CD4-positive, alpha-beta T cell (primary cell): Measurements from ENCODE around the gene KRTAP10-5. TPM values are rescaled to one million over a fixed set of nuclear protein-coding genes. Genes with fewer than 3 reads are reported as not detected.

Experiments used
- ATAC-seq: fragments of 200-7000 bp; cut with Tn5 transposase; one replicate; pipeline ENCODE4 v1.10.0; 2022; ENCODE audit warnings: mild to moderate bottlenecking; ENCODE audit not compliant: poor library complexity
- CTCF ChIA-PET: fragments of 350-600 bp; sonication (Branson Sonifier 250); formaldehyde crosslinking; loops from one replicate; lab custom pipeline; 2021; ENCODE audit warnings: antibody characterized with exemption, inconsistent platforms; lab: Charles Lee
- POLR2A ChIA-PET: fragments of 350-600 bp; sonication (Branson Sonifier 250); formaldehyde crosslinking; loops from one replicate; lab custom pipeline; 2021; ENCODE audit warnings: antibody characterized with exemption, inconsistent platforms; lab: Charles Lee
- DNase-seq, 14 experiments: peaks; one replicate each; pipeline ENCODE4 v3.0.0-alpha.2; 2013 to 2020; ENCODE audit warnings: mixed read lengths in 2 of 14
- H3K27ac ChIP-seq, 2 donors: one replicate each; pipeline versions ENCODE4 v1.5.1 to v1.7.0; 2013; ENCODE audit warnings: low read length in 2 of 2, low read depth in 1 of 2, mild to moderate bottlenecking in 1 of 2
- H3K27me3 ChIP-seq, 2 experiments: 1 replicate in 1 of 2; 2 replicates in 1 of 2; pipeline versions ENCODE4 v1.6.1 to v1.7.0; 2013; ENCODE audit warnings: low read length in 2 of 2, control low read depth in 1 of 2, mild to moderate bottlenecking in 1 of 2, moderate library complexity in 1 of 2; ENCODE audit not compliant: insufficient read depth in 2 of 2, control insufficient read depth in 1 of 2
- H3K36me3 ChIP-seq: one replicate; pipeline ENCODE4 v1.6.1; 2013; ENCODE audit warnings: low read length, control low read depth; ENCODE audit not compliant: insufficient read depth
- H3K4me1 ChIP-seq: one replicate; pipeline ENCODE4 v1.6.1; 2013; ENCODE audit warnings: low read length, control low read depth; ENCODE audit not compliant: insufficient read depth
- H3K4me3 ChIP-seq: one replicate; pipeline ENCODE4 v1.5.1; 2013; ENCODE audit warnings: mild to moderate bottlenecking, low read length, moderate library complexity
- H3K9me3 ChIP-seq, 2 experiments: 1 replicate in 1 of 2; 2 replicates in 1 of 2; pipeline versions ENCODE4 v1.6.1 to v1.7.0; 2013; ENCODE audit warnings: low read length in 2 of 2, mild to moderate bottlenecking in 2 of 2, control low read depth in 1 of 2, moderate library complexity in 1 of 2; ENCODE audit not compliant: control insufficient read depth in 1 of 2, insufficient read depth in 1 of 2
- H3K27ac Mint-ChIP-seq: one replicate; pipeline ENCODE4 v1.8.0; 2020; ENCODE audit warnings: mixed read lengths
- H3K27me3 Mint-ChIP-seq: one replicate; pipeline ENCODE4 v1.8.0; 2021; ENCODE audit warnings: mixed read lengths
- H3K36me3 Mint-ChIP-seq: one replicate; pipeline ENCODE4 v1.8.0; 2021; ENCODE audit warnings: low read depth, mixed read lengths
- H3K4me1 Mint-ChIP-seq: one replicate; pipeline ENCODE4 v1.8.0; 2021; ENCODE audit warnings: low read depth, mixed read lengths
- H3K4me3 Mint-ChIP-seq: one replicate; pipeline ENCODE4 v1.8.0; 2020; ENCODE audit warnings: mild to moderate bottlenecking, mixed read lengths
- H3K9me3 Mint-ChIP-seq: one replicate; pipeline ENCODE4 v1.8.0; 2020; ENCODE audit warnings: mixed read lengths
- intact Hi-C, 2 experiments: fragments of 100-400 bp; cut with DNase I in 1 of 2; cut with micrococcal nuclease in 1 of 2; formaldehyde crosslinking; loops; one replicate each; pipeline versions ENCODE4 v1.15.1 to v1.9.0; 2023 to 2025; cut with DNase I, micrococcal nuclease
- total RNA-seq, 174 experiments: library from RNA in 2 of 174; stranded (reverse) in 2 of 174; gene quantifications; one replicate each; pipeline ENCODE4 v1.2.3 and lab custom pipeline; 2021 to 2026
- TF ChIP-seq, protein P1 (sequence below): fragments of 200-600 bp; IDR thresholded peaks from one replicate; pipeline ENCODE4 v1.8.0; 2022; ENCODE audit warnings: antibody characterized with exemption, mild to moderate bottlenecking

KRTAP10-5 gene
- total RNA-seq, 2 experiments from 2014 or later, result not detected

GRCh38 chr21:44535963-44536362, 44.4 kb downstream of the KRTAP10-5 start:
- TF ChIP-seq, protein P1, sequence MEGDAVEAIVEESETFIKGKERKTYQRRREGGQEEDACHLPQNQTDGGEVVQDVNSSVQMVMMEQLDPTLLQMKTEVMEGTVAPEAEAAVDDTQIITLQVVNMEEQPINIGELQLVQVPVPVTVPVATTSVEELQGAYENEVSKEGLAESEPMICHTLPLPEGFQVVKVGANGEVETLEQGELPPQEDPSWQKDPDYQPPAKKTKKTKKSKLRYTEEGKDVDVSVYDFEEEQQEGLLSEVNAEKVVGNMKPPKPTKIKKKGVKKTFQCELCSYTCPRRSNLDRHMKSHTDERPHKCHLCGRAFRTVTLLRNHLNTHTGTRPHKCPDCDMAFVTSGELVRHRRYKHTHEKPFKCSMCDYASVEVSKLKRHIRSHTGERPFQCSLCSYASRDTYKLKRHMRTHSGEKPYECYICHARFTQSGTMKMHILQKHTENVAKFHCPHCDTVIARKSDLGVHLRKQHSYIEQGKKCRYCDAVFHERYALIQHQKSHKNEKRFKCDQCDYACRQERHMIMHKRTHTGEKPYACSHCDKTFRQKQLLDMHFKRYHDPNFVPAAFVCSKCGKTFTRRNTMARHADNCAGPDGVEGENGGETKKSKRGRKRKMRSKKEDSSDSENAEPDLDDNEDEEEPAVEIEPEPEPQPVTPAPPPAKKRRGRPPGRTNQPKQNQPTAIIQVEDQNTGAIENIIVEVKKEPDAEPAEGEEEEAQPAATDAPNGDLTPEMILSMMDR, result no peak
- DNase-seq, result no peak
- H3K36me3 ChIP-seq, result no peaks in the 10 kb centered on the region
- peaks cover 0 to 13% of the 10 kb centered on the region in 2 experiments for H3K9me3 ChIP-seq
- Mint-ChIP-seq H3K4me3 (no peak overlapping the region), H3K27me3 (no peaks in the 10 kb centered on the region), H3K4me1 (no peaks in the 10 kb centered on the region), H3K36me3 (no peaks in the 10 kb centered on the region), H3K27ac (no peak overlapping the region), H3K9me3 (no peaks in the 10 kb centered on the region)
- H3K27ac ChIP-seq, result no peak overlapping the region
- ATAC-seq, result no peak
- H3K4me3 ChIP-seq, result no peak overlapping the region
- no peaks in the 10 kb centered on the region for H3K4me1 ChIP-seq
- POLR2A ChIA-PET, result no interaction called here
- H3K27me3 ChIP-seq, result peaks cover 0 to 2% of the 10 kb centered on the region in 2 experiments
- CTCF ChIA-PET, result no interaction called here
- intact Hi-C loops, result no loop called here

GRCh38 chr21:44534688-44535087, 45.7 kb downstream of the KRTAP10-5 start:
- H3K27me3 ChIP-seq, result peaks cover 0 to 2% of the 10 kb centered on the region in 2 experiments
- Mint-ChIP-seq H3K9me3 (no peaks in the 10 kb centered on the region), H3K27ac (no peak overlapping the region), H3K4me1 (no peaks in the 10 kb centered on the region), H3K4me3 (no peak overlapping the region), H3K27me3 (no peaks in the 10 kb centered on the region), H3K36me3 (no peaks in the 10 kb centered on the region)
- intact Hi-C loops, result no loop called here
- H3K4me1 ChIP-seq, result no peaks in the 10 kb centered on the region
- H3K36me3 ChIP-seq, result no peaks in the 10 kb centered on the region
- ATAC-seq (no peak), DNase-seq (no peak)
- TF ChIP-seq, protein P1, result no peak
- no peak overlapping the region for H3K4me3 ChIP-seq
- ChIA-PET POLR2A (no interaction called here), CTCF (no interaction called here)
- H3K27ac ChIP-seq, result no peak overlapping the region
- H3K9me3 ChIP-seq, result peaks cover 0 to 4% of the 10 kb centered on the region in 2 experiments

GRCh38 chr21:44533891-44534627, 46.3 kb downstream of the KRTAP10-5 start:
- H3K9me3 ChIP-seq, result peaks cover 0 to 4% of the 10 kb centered on the region in 2 experiments
- ATAC-seq, result no peak
- TF ChIP-seq, protein P1, result no peak
- no peak overlapping the region for H3K4me3 ChIP-seq
- POLR2A ChIA-PET, result no interaction called here
- peaks cover 0 to 2% of the 10 kb centered on the region in 2 experiments for H3K27me3 ChIP-seq
- no peak for DNase-seq
- no peaks in the 10 kb centered on the region for H3K4me1 ChIP-seq
- no peaks in the 10 kb centered on the region for H3K9me3 Mint-ChIP-seq
- no peaks in the 10 kb centered on the region for H3K4me1 Mint-ChIP-seq
- no peaks in the 10 kb centered on the region for H3K36me3 ChIP-seq
- no peak overlapping the region for H3K27ac ChIP-seq
- CTCF ChIA-PET, result no interaction called here
- no peaks in the 10 kb centered on the region for H3K36me3 Mint-ChIP-seq
- H3K4me3 Mint-ChIP-seq, result no peak overlapping the region
- no peak overlapping the region for H3K27ac Mint-ChIP-seq
- no peaks in the 10 kb centered on the region for H3K27me3 Mint-ChIP-seq
- intact Hi-C loops, result no loop called here
